Activated T-cell treated with anti-CD3 and anti-CD28 coated beads for 48 hours (primary cell): ENCODE data around the gene NDUFA11.
A peak's percentile ranks its signal among the peaks of the same experiment; 100 is the strongest.

ENCODE experiments used
- DNase-seq: peaks from one replicate; pipeline ENCODE4 v3.0.0-alpha.2; 2020; ENCODE audit warnings: low read depth

The NDUFA11 gene

GRCh38 chr19:5903624-5904351, at the start of gene NDUFA11:
NDUFA11 (minus strand) TSS chr19:5903790; CDS start chr19:5903708, 82 bp downstream.
- DNase-seq: peak; percentile 96

GRCh38 chr19:5953030-5953589, 49.5 kb upstream of the NDUFA11 start:
- DNase-seq: no peak

- DNase-seq: no peak
Observed at GRCh38 chr19:5952193-5953029, 48.8 kb upstream of the NDUFA11 start.

- no peak for DNase-seq
Observed at GRCh38 chr19:5951338-5951861, 47.8 kb upstream of the NDUFA11 start.

- no peak for DNase-seq
Observed at GRCh38 chr19:5950741-5951140, 47.2 kb upstream of the NDUFA11 start.

- peak; percentile 26 for DNase-seq
Observed at GRCh38 chr19:5949792-5950305, 46.3 kb upstream of the NDUFA11 start.

GRCh38 chr19:5948752-5949564, 45.4 kb upstream of the NDUFA11 start:
- no peak for DNase-seq

- no peak for DNase-seq
Observed at GRCh38 chr19:5947435-5947834, 43.8 kb upstream of the NDUFA11 start.

GRCh38 chr19:5943623-5944022, 40.0 kb upstream of the NDUFA11 start:
- DNase-seq: no peak

GRCh38 chr19:5943045-5943444, 39.5 kb upstream of the NDUFA11 start:
- no peak for DNase-seq

GRCh38 chr19:5941673-5942072, 38.1 kb upstream of the NDUFA11 start:
- DNase-seq: no peak

- DNase-seq: no peak
Observed at GRCh38 chr19:5940260-5941208, 36.9 kb upstream of the NDUFA11 start.

GRCh38 chr19:5937550-5937949, 34.0 kb upstream of the NDUFA11 start:
- DNase-seq: no peak

GRCh38 chr19:5936292-5936592, 32.7 kb upstream of the NDUFA11 start:
- DNase-seq: no peak

GRCh38 chr19:5935473-5936291, 32.1 kb upstream of the NDUFA11 start:
- no peak for DNase-seq

- DNase-seq: no peak
Observed at GRCh38 chr19:5934774-5935472, 31.3 kb upstream of the NDUFA11 start.

GRCh38 chr19:5934069-5934401, 30.4 kb upstream of the NDUFA11 start:
- DNase-seq: no peak

GRCh38 chr19:5933391-5934068, 29.9 kb upstream of the NDUFA11 start:
- no peak for DNase-seq
